ENCODE measurements around the gene IFIT1. TPM values are rescaled to one million over a fixed set of nuclear protein-coding genes. Genes with fewer than 3 reads are reported as not detected.

IFIT1 gene
- polyA plus RNA-seq, 1 experiment = 32.8 TPM

GRCh38 chr10:89351412-89351779 lies 41.0 kb upstream of the IFIT1 start:
- H3K9me3 ChIP-seq (ENCODE audit: control insufficient read depth, insufficient read depth, low read length) = no peaks in the 10 kb centered on the region
- TF ChIP-seq CTCF (IDR thresholded peaks at IDR 0.05; ENCODE audit: low read depth, low read length) = no peak
- ChIA-PET POLR2A (interaction anchor here (0.6 to 1.8 kb wide), 5 partner anchors 16 to 100 kb away, joined by 3 to 10 read pairs (median 8); partner anchors contain the start of genes IFIT1, IFIT3 and LIPA), CTCF (interaction anchor here (2.7 kb wide), 1 partner anchor 18 kb away, joined by 15 read pairs; no protein-coding TSS in a partner anchor)
- peak overlapping the region; percentile 85 for H3K27ac ChIP-seq (ENCODE audit: low read depth, low read length)
- H3K27me3 ChIP-seq (ENCODE audit: control insufficient read depth, insufficient read depth, low read length) = no peaks in the 10 kb centered on the region
- H3K4me3 ChIP-seq (ENCODE audit: low read depth, low read length) = no peak overlapping the region
- no peak for DNase-seq (ENCODE audit: low read depth, low spot score)

GRCh38 chr10:89351780-89352597 lies 40.4 kb upstream of the IFIT1 start:
- peak overlapping the region; percentile 35 for H3K4me3 ChIP-seq (ENCODE audit: low read depth, low read length)
- CTCF ChIA-PET = interaction anchor here (0.7 to 2.7 kb wide), 2 partner anchors 17 to 40 kb away, joined by 4 to 15 read pairs; no protein-coding TSS in a partner anchor
- H3K9me3 ChIP-seq (ENCODE audit: control insufficient read depth, insufficient read depth, low read length) = no peaks in the 10 kb centered on the region
- no peak for TF ChIP-seq CTCF (IDR thresholded peaks at IDR 0.05; ENCODE audit: low read depth, low read length)
- DNase-seq (ENCODE audit: low read depth, low spot score) = peak; percentile 85
- H3K27ac ChIP-seq (ENCODE audit: low read depth, low read length) = peak overlapping the region; percentile 85
- POLR2A ChIA-PET = interaction anchor here (0.6 to 1.8 kb wide), 8 partner anchors 17 to 459 kb away, joined by 3 to 10 read pairs (median 6); partner anchors contain the start of genes IFIT1, IFIT3 and LIPA
- H3K27me3 ChIP-seq (ENCODE audit: control insufficient read depth, insufficient read depth, low read length) = no peaks in the 10 kb centered on the region

- no peaks in the 10 kb centered on the region for H3K9me3 ChIP-seq (ENCODE audit: control insufficient read depth, insufficient read depth, low read length)
- no peak for TF ChIP-seq CTCF (IDR thresholded peaks at IDR 0.05; ENCODE audit: low read depth, low read length)
- ChIA-PET CTCF (interaction anchor here (0.7 to 2.7 kb wide), 2 partner anchors 17 to 39 kb away, joined by 4 to 15 read pairs; no protein-coding TSS in a partner anchor), POLR2A (interaction anchor here (0.7 to 1.8 kb wide), 6 partner anchors 22 to 460 kb away, joined by 4 to 10 read pairs (median 8); partner anchors contain the start of genes IFIT1, IFIT3 and LIPA)
- DNase-seq (ENCODE audit: low read depth, low spot score) = no peak
- H3K4me3 ChIP-seq (ENCODE audit: low read depth, low read length) = no peak overlapping the region
- no peaks in the 10 kb centered on the region for H3K27me3 ChIP-seq (ENCODE audit: control insufficient read depth, insufficient read depth, low read length)
- peak overlapping the region; percentile 85 for H3K27ac ChIP-seq (ENCODE audit: low read depth, low read length)
These were observed 39.6 kb upstream of the IFIT1 start for GRCh38 chr10:89352802-89353201.

- Histone ChIP-seq H3K4me3 (ENCODE audit: low read depth, low read length) (no peak overlapping the region), H3K27ac (ENCODE audit: low read depth, low read length) (no peak overlapping the region), H3K27me3 (ENCODE audit: control insufficient read depth, insufficient read depth, low read length) (no peaks in the 10 kb centered on the region), H3K9me3 (ENCODE audit: control insufficient read depth, insufficient read depth, low read length) (no peaks in the 10 kb centered on the region)
- CTCF ChIA-PET = interaction anchor here (2.4 kb wide), 1 partner anchor 14 kb away, joined by 13 read pairs; no protein-coding TSS in a partner anchor
- DNase-seq (ENCODE audit: low read depth, low spot score) = no peak
- no peak for TF ChIP-seq CTCF (IDR thresholded peaks at IDR 0.05; ENCODE audit: low read depth, low read length)
- POLR2A ChIA-PET = interaction anchor here (1.1 kb wide), 1 partner anchor 28 kb away, joined by 3 read pairs; the partner anchor contains the start of gene IFIT3
These were observed 37.0 kb upstream of the IFIT1 start for GRCh38 chr10:89355394-89355931.
